Adrenal gland (tissue), 5 donors: ENCODE measurements around the gene RNF41.

Experiments
- CTCF ChIP-seq, 6 experiments: fragments of 450-650 bp in 4 of 6; fragments of 200-600 bp in 2 of 6; sonication (generic) in 1 of 6; IDR thresholded peaks; 1 replicate in 5 of 6; 2 replicates in 1 of 6; pipeline versions ENCODE4 v1.5.1 to v1.8.0; 2016 to 2021; ENCODE audit warnings: antibody characterized with exemption in 6 of 6, mild to moderate bottlenecking in 2 of 6, moderate library complexity in 1 of 6
- POLR2A ChIP-seq, 2 donors: fragments of 450-650 bp; IDR thresholded peaks; one replicate each; pipeline ENCODE4 v1.6.1; 2017; ENCODE audit warnings: antibody characterized with exemption in 2 of 2, mild to moderate bottlenecking in 2 of 2, moderate library complexity in 1 of 2
- donor health status: DM: no; HTN: no; CAD: no.

- TF ChIP-seq CTCF (IDR thresholded peaks at IDR 0.05) (no peak), POLR2A (IDR thresholded peaks at IDR 0.05) (no peak)
Observed at GRCh38 chr12:56229082-56229481, 7.4 kb upstream of the RNF41 start.
